GM20000 (cell line): ENCODE results near the gene BPIFB3.
"Not testable (repeated sequence)": the region's sequence is repeated elsewhere in the genome, so short reads cannot be mapped to it uniquely, and the experiment has no call there.

Experiments used
- DNase-seq: peaks from one replicate; pipeline ENCODE4 v3.0.0; 2012; ENCODE audit warnings: low spot score
- TF ChIP-seq, protein P1 (sequence below): IDR thresholded peaks from 2 replicates; pipeline ENCODE4 v1.5.1; 2012; ENCODE audit warnings: mild to moderate bottlenecking, control low read depth; ENCODE audit errors: extremely low read depth, missing control alignments

Gene BPIFB3

DNA sequence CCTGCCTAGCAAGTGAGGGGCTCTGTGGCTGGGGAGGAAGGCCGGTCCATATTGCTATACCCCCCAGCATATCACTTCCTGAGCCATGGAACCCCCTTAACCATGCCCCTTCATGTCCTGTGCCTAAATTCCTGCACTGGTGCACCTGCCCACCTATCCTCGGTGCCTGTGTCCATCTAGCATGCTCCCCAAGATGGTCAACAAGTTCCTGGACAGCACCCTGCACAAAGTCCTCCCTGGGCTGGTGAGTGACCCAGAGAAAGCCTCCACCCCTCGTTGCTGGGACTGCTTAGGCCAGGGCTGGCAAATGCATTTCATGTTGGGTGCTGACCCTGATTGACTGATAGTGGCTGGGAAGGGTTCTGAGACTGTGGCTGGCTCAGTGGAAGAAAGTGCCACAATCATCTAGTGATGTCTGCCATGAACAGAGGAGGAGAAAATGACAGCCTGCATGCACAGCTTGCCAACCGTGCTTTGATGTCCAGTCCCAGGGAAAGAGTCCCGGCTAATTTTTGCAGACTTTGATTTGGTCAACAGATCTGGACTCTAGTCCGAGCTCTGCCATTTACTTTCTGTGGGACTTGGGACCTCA lies 18.7 kb upstream of the BPIFB3 start:
- TF ChIP-seq, protein P1, sequence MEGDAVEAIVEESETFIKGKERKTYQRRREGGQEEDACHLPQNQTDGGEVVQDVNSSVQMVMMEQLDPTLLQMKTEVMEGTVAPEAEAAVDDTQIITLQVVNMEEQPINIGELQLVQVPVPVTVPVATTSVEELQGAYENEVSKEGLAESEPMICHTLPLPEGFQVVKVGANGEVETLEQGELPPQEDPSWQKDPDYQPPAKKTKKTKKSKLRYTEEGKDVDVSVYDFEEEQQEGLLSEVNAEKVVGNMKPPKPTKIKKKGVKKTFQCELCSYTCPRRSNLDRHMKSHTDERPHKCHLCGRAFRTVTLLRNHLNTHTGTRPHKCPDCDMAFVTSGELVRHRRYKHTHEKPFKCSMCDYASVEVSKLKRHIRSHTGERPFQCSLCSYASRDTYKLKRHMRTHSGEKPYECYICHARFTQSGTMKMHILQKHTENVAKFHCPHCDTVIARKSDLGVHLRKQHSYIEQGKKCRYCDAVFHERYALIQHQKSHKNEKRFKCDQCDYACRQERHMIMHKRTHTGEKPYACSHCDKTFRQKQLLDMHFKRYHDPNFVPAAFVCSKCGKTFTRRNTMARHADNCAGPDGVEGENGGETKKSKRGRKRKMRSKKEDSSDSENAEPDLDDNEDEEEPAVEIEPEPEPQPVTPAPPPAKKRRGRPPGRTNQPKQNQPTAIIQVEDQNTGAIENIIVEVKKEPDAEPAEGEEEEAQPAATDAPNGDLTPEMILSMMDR, result no peak
- no peak for DNase-seq

DNA sequence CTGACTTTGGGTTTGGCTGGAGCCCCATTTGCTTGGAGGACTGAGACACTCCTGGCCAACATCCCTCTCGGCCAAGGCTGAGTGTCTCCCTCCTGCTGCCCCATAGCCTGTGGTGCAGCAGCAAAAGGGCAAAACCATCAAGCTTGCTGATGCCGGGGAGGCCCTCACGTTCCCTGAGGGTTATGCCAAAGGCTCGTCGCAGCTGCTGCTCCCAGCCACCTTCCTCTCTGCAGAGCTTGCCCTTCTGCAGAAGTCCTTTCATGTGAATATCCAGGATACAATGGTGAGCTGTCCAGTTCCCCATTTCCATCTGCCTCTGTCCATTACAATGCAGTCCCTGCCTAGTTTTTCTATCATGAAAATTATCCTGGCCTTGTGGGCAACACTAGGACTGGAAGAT lies 16.2 kb upstream of the BPIFB3 start:
- TF ChIP-seq, protein P1, result no peak
- no peak for DNase-seq

DNA sequence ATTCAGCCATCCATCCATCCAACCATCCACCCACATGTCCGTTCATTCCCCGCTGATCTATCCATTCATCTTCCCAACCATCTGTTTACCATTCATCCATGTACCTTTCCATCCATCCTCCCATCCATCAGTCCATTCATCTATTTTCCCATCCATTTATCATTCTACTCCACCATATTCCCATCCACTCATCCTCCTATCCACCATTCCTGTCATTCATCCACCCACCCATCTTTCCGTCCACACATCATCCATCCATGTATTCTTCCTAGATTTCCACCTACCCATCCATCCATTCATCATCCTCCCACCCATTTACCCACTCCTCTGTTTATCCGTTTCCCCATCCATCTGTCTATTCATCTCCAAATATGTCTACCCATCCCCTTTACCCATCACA lies 15.5 kb upstream of the BPIFB3 start:
- DNase-seq, result no peak
- TF ChIP-seq, protein P1, result no peak

DNA sequence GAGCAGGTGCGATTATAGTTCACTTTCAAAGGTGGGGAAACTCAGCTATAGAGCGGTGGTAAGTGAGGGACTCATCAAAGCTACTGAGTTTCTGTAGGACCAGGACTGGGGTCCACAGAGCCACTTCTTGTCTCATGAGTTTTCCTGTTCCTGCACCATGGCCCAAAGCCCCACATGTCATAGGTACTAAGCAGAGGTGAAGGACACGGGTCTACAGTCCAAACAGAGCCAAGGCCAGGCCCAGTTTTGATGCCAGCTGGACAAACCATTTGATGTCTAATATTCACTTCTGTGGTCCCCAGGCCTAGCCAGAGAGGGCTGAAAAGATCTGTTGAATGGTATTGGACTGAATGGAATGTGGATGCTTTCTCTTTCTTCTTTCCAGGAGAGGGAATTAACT lies 11.3 kb upstream of the BPIFB3 start:
- DNase-seq, result no peak
- TF ChIP-seq, protein P1, result no peak

DNA sequence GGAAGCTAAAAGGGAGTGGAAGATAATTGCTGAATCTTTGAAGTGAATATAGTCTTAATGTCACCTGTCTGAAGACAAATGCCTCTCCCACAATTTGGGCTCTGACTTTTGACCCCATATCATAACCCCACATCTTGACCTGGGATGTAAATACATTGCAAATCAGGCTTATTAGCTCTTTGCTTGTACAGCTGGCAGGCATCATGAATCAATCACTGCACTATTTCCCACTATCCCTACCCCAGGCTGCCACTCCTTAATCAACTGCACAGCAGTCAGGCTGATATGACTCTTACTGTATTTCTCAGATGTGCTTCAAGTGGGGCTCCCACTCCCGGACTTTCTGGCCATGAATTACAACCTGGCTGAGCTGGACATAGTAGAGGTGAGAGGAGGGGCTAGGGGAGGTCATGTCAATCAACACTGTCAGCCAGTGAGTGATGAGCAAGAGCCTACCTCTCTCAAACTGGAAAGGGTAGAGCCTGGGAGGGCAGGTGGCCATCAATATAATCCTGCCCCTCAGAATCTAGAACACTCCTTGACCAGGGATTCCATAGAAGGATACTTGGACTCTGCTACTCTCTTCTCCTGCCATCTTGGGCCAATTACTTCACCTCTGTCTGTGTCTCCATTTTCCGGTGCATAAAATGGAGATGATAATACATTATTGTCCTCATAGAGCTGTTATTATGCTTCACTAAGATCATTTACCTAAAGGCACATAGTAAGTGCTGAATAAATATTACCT lies 10.5 kb upstream of the BPIFB3 start:
- no peak for DNase-seq
- TF ChIP-seq, protein P1, result no peak

DNA sequence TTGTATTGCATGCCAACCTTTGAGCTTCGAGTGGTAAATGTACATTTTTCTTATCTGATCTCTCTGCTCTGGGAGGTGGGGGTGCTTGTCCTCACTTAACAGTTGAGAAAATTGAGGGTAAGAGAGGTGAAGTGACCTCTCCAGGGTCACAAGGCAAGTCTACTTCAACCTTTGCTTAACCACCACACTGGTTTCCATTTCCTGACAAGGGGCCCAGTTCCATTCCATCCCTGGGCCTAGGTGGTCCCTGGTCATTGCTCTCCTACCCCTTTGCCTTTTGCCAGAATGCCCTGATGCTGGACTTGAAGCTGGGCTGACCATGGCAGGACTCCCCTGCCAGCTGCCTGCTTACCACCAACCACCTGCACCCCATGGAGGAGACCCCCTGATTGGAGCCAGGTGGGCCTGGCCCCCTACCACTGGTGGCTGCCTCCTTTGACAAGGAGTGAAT lies 9.9 kb upstream of the BPIFB3 start:
- no peak for DNase-seq

DNA sequence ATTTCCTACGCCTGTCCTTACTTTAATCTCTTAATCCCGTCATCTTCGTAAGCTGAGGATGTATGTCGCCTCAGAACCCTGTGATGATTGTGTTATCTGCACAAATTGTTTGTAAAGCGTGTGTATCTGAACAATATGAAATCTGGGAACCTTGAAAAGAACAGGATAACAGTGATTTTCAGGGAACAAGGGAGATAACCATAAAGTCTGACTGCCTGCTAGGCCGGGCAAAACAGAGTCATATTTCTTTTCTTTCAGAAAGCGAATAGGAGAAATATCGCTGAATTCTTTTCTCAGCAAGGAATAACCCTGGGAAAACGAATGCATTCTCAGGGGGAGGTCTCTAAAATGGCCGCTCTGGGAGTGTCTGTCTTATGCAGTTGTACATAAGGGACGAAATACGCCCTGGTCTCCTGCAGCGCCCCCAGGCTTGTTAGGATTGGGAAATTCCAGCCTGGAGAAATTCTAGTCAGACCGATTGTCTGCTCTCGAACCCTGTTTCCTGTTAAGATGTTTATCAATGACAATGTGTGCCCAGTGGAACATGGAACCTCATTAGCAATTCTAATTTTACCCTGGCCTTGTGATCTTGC lies 8.5 kb upstream of the BPIFB3 start:
- DNase-seq, result not testable (repeated sequence)

More for the DNA sequence above, 9.9 kb upstream of the BPIFB3 start:
- TF ChIP-seq, protein P1, result no peak
